ENCODE measurements around the gene PSG1. TPM values are rescaled to one million over a fixed set of nuclear protein-coding genes. Genes with fewer than 3 reads are reported as not detected.
A peak's percentile ranks its signal among the peaks of the same experiment; 100 is the strongest.
"Not testable (repeated sequence)": the region's sequence is repeated elsewhere in the genome, so short reads cannot be mapped to it uniquely, and the experiment has no call there.

The PSG1 gene
- total RNA-seq, 1 experiment from 2014 or later, result not detected

GRCh38 chr19:42919757-42920079 lies 40.2 kb upstream of the PSG1 start:
- no peaks in the 10 kb centered on the region for H3K9me3 Mint-ChIP-seq (ENCODE audit: low read depth, unreplicated experiment)
- H3K4me1 Mint-ChIP-seq (ENCODE audit: low read depth, unreplicated experiment), result no peaks in the 10 kb centered on the region
- DNase-seq, result peak; percentile 13
- no peak overlapping the region for H3K27ac Mint-ChIP-seq (ENCODE audit: unreplicated experiment)
- TF ChIP-seq, protein P1, sequence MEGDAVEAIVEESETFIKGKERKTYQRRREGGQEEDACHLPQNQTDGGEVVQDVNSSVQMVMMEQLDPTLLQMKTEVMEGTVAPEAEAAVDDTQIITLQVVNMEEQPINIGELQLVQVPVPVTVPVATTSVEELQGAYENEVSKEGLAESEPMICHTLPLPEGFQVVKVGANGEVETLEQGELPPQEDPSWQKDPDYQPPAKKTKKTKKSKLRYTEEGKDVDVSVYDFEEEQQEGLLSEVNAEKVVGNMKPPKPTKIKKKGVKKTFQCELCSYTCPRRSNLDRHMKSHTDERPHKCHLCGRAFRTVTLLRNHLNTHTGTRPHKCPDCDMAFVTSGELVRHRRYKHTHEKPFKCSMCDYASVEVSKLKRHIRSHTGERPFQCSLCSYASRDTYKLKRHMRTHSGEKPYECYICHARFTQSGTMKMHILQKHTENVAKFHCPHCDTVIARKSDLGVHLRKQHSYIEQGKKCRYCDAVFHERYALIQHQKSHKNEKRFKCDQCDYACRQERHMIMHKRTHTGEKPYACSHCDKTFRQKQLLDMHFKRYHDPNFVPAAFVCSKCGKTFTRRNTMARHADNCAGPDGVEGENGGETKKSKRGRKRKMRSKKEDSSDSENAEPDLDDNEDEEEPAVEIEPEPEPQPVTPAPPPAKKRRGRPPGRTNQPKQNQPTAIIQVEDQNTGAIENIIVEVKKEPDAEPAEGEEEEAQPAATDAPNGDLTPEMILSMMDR (IDR thresholded peaks at IDR 0.05; ENCODE audit: unreplicated experiment), result no peak
- intact Hi-C loops (cut with micrococcal nuclease; ENCODE audit: unreplicated experiment), result no loop called here
- H3K27me3 Mint-ChIP-seq (ENCODE audit: unreplicated experiment), result peaks cover 12% of the 10 kb centered on the region
- no peak overlapping the region for H3K4me3 Mint-ChIP-seq (ENCODE audit: low read depth, unreplicated experiment)
- BruUV-seq (replicated peaks), result no TSS peak
- CTCF ChIA-PET, result interaction anchor here (1.0 kb wide), 1 partner anchor 106 kb away, joined by 3 read pairs; no protein-coding TSS in a partner anchor
- H3K36me3 Mint-ChIP-seq (ENCODE audit: insufficient read depth, unreplicated experiment), result no peaks in the 10 kb centered on the region

- intact Hi-C loops (cut with micrococcal nuclease; ENCODE audit: unreplicated experiment), result not testable (repeated sequence)
- peak; percentile 58 for DNase-seq
These were observed 39.7 kb upstream of the PSG1 start for GRCh38 chr19:42919070-42919756.

DNA sequence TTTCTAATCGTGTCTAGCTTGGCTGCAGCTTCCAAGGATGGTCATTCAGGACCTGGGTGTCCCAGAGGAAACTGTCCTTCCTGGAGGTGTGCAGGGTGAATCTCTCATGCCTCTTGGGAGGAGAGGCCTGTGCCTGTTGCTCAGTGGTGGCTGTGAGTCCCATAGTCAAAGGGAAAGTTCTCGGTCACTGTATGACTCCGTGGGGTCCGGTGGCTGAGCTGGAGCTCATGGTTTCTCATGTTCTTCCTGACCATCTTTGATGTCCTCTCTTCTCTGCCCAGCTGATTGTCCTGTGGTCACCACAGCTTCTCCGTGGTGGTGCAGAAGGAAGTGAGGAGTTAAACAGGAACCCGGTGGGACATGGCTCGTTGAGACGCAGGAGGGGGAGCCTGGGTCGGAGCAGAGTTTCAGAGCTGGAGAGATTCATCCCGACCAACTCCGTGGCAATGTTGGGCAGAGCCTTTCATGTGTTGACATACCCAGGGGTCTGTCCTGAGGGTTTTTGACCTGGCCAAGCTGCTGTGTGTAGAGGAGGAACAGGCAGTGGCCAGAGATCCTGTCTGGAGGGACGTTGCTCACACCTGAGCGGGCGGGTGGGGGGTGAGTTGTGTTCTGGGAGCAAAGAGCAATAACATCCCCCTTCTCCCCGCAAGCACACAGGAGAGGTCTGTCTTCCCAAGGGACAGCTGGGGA lies 39.0 kb upstream of the PSG1 start:
- H3K27me3 Mint-ChIP-seq (ENCODE audit: unreplicated experiment), result peaks cover 20% of the 10 kb centered on the region
- CTCF ChIA-PET, result interaction anchor here (1.0 kb wide), 1 partner anchor 104 kb away, joined by 3 read pairs; no protein-coding TSS in a partner anchor
- DNase-seq; H3K27ac Mint-ChIP-seq (ENCODE audit: unreplicated experiment); H3K36me3 Mint-ChIP-seq (ENCODE audit: insufficient read depth, unreplicated experiment); H3K9me3 Mint-ChIP-seq (ENCODE audit: low read depth, unreplicated experiment); H3K4me1 Mint-ChIP-seq (ENCODE audit: low read depth, unreplicated experiment); H3K4me3 Mint-ChIP-seq (ENCODE audit: low read depth, unreplicated experiment); BruUV-seq (replicated peaks); intact Hi-C loops (cut with micrococcal nuclease; ENCODE audit: unreplicated experiment): not testable (repeated sequence)

More at GRCh38 chr19:42919070-42919756, 39.7 kb upstream of the PSG1 start:
- CTCF ChIA-PET, result interaction anchor here (1.0 kb wide), 1 partner anchor 105 kb away, joined by 3 read pairs; no protein-coding TSS in a partner anchor
- BruUV-seq (replicated peaks); H3K27ac Mint-ChIP-seq (ENCODE audit: unreplicated experiment); H3K4me1 Mint-ChIP-seq (ENCODE audit: low read depth, unreplicated experiment); H3K36me3 Mint-ChIP-seq (ENCODE audit: insufficient read depth, unreplicated experiment); H3K9me3 Mint-ChIP-seq (ENCODE audit: low read depth, unreplicated experiment); H3K4me3 Mint-ChIP-seq (ENCODE audit: low read depth, unreplicated experiment): not testable (repeated sequence)
- peaks cover 13% of the 10 kb centered on the region for H3K27me3 Mint-ChIP-seq (ENCODE audit: unreplicated experiment)

DNA sequence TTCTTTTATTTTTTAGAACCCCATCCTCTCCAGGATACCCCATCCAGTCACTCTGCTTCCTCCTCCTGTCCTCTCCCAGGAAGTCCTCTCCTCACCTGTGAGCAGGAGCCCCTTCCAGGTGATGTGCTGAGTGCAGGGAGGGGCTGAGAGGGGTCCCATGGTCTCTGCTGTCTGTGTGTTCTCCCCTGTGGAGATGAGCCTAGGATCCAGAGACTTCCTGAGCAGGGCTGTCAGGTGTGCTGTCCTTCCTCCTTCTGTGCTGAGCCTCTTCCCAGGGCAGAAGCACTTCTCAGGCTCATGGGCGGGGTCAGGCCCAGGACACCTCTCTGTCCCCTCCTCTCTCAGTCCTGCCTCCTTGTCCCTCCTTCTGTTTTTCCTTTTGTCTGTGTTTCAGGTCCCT lies 38.1 kb upstream of the PSG1 start, which contains the start of gene PSG6:
PSG6 (minus strand) TSS at position 261 of the 400 bp plus-strand sequence; CDS start at position 159, 102 bp downstream.
- H3K27ac Mint-ChIP-seq (ENCODE audit: unreplicated experiment); intact Hi-C loops (cut with micrococcal nuclease; ENCODE audit: unreplicated experiment); H3K36me3 Mint-ChIP-seq (ENCODE audit: insufficient read depth, unreplicated experiment); DNase-seq; H3K4me1 Mint-ChIP-seq (ENCODE audit: low read depth, unreplicated experiment); H3K9me3 Mint-ChIP-seq (ENCODE audit: low read depth, unreplicated experiment); H3K4me3 Mint-ChIP-seq (ENCODE audit: low read depth, unreplicated experiment); BruUV-seq (replicated peaks); CTCF ChIA-PET: not testable (repeated sequence)
- H3K27me3 Mint-ChIP-seq (ENCODE audit: unreplicated experiment), result peaks cover 29% of the 10 kb centered on the region

DNA sequence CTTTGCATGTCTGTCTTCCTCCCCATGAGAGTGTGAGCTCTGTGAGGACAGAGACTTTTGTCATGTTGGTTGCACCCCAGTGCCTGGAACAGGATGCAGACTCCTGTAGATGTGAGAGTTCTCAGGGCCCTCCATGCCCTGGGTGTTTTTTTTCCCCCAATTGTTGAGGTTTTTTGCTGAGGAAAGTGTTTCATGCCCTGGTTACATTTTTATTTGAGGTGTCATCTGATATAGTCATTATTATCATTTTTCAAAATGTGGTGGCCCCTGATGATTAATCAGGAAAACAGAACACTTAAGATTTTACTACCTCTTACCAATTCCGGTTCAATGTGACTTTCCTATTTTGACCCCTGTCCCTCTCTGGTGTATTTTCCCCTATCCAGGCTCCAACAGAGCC lies 37.4 kb upstream of the PSG1 start:
- H3K27ac Mint-ChIP-seq (ENCODE audit: unreplicated experiment); intact Hi-C loops (cut with micrococcal nuclease; ENCODE audit: unreplicated experiment); H3K4me1 Mint-ChIP-seq (ENCODE audit: low read depth, unreplicated experiment); BruUV-seq (replicated peaks); H3K9me3 Mint-ChIP-seq (ENCODE audit: low read depth, unreplicated experiment); H3K36me3 Mint-ChIP-seq (ENCODE audit: insufficient read depth, unreplicated experiment); DNase-seq; CTCF ChIA-PET; H3K4me3 Mint-ChIP-seq (ENCODE audit: low read depth, unreplicated experiment): not testable (repeated sequence)
- peaks cover 36% of the 10 kb centered on the region for H3K27me3 Mint-ChIP-seq (ENCODE audit: unreplicated experiment)

DNA sequence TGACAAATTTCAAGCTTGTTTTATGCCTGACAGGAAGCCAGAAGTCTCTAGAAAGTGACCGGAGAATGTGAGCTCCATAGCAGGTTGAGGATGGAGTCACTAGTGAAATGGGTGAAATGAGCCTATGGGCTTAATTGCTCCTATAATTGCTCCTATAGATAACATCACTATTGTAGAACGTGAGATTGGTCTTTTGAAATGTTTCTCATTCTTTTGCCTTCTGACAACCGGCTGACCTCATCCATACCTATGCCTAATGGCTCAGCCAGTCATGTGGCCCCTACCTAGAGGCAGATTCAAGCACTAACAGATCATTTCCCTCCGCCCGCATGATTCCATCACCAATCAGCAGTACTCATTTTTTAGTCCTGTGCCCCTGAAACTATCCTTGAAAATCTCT lies 34.0 kb upstream of the PSG1 start:
- H3K27ac Mint-ChIP-seq (ENCODE audit: unreplicated experiment); intact Hi-C loops (cut with micrococcal nuclease; ENCODE audit: unreplicated experiment); H3K4me3 Mint-ChIP-seq (ENCODE audit: low read depth, unreplicated experiment); DNase-seq; H3K36me3 Mint-ChIP-seq (ENCODE audit: insufficient read depth, unreplicated experiment); H3K9me3 Mint-ChIP-seq (ENCODE audit: low read depth, unreplicated experiment); CTCF ChIA-PET; H3K4me1 Mint-ChIP-seq (ENCODE audit: low read depth, unreplicated experiment); BruUV-seq (replicated peaks): not testable (repeated sequence)
- peaks cover 66% of the 10 kb centered on the region for H3K27me3 Mint-ChIP-seq (ENCODE audit: unreplicated experiment)

- intact Hi-C loops (cut with micrococcal nuclease; ENCODE audit: unreplicated experiment); BruUV-seq (replicated peaks); H3K4me1 Mint-ChIP-seq (ENCODE audit: low read depth, unreplicated experiment): not testable (repeated sequence)
These were observed 33.4 kb upstream of the PSG1 start for GRCh38 chr19:42912941-42913340.

GRCh38 chr19:42911731-42912130 lies 32.2 kb upstream of the PSG1 start:
- H3K36me3 Mint-ChIP-seq (ENCODE audit: insufficient read depth, unreplicated experiment); H3K4me1 Mint-ChIP-seq (ENCODE audit: low read depth, unreplicated experiment); CTCF ChIA-PET; intact Hi-C loops (cut with micrococcal nuclease; ENCODE audit: unreplicated experiment); H3K4me3 Mint-ChIP-seq (ENCODE audit: low read depth, unreplicated experiment); H3K27ac Mint-ChIP-seq (ENCODE audit: unreplicated experiment); BruUV-seq (replicated peaks); DNase-seq; H3K9me3 Mint-ChIP-seq (ENCODE audit: low read depth, unreplicated experiment): not testable (repeated sequence)
- peaks cover 75% of the 10 kb centered on the region for H3K27me3 Mint-ChIP-seq (ENCODE audit: unreplicated experiment)

More at GRCh38 chr19:42912941-42913340, 33.4 kb upstream of the PSG1 start:
- H3K9me3 Mint-ChIP-seq (ENCODE audit: low read depth, unreplicated experiment); H3K27ac Mint-ChIP-seq (ENCODE audit: unreplicated experiment); H3K4me3 Mint-ChIP-seq (ENCODE audit: low read depth, unreplicated experiment); CTCF ChIA-PET; DNase-seq; H3K36me3 Mint-ChIP-seq (ENCODE audit: insufficient read depth, unreplicated experiment): not testable (repeated sequence)
- peaks cover 66% of the 10 kb centered on the region for H3K27me3 Mint-ChIP-seq (ENCODE audit: unreplicated experiment)

GRCh38 chr19:42906162-42906561 lies 26.6 kb upstream of the PSG1 start:
- DNase-seq; H3K4me1 Mint-ChIP-seq (ENCODE audit: low read depth, unreplicated experiment); intact Hi-C loops (cut with micrococcal nuclease; ENCODE audit: unreplicated experiment); H3K27ac Mint-ChIP-seq (ENCODE audit: unreplicated experiment); H3K4me3 Mint-ChIP-seq (ENCODE audit: low read depth, unreplicated experiment); BruUV-seq (replicated peaks); H3K9me3 Mint-ChIP-seq (ENCODE audit: low read depth, unreplicated experiment); CTCF ChIA-PET; H3K36me3 Mint-ChIP-seq (ENCODE audit: insufficient read depth, unreplicated experiment): not testable (repeated sequence)
- H3K27me3 Mint-ChIP-seq (ENCODE audit: unreplicated experiment), result peaks cover 93% of the 10 kb centered on the region
